Loucy (cell line): ENCODE results near the gene NHS.

ENCODE experiments used
- EZH2phosphoT487 ChIP-seq: fragments of 200-600 bp; IDR thresholded peaks from 2 replicates; pipeline ENCODE4 v1.6.1; 2018; ENCODE audit warnings: antibody characterized with exemption, mild to moderate bottlenecking, moderate library complexity, borderline replicate concordance
- TF ChIP-seq, protein P1 (sequence below): fragments of 200-600 bp; sonication (generic); conservative IDR thresholded peaks from 2 replicates; pipeline ENCODE4 v1.5.1; 2014; ENCODE audit warnings: mild to moderate bottlenecking, antibody characterized with exemption, low read length

DNA sequence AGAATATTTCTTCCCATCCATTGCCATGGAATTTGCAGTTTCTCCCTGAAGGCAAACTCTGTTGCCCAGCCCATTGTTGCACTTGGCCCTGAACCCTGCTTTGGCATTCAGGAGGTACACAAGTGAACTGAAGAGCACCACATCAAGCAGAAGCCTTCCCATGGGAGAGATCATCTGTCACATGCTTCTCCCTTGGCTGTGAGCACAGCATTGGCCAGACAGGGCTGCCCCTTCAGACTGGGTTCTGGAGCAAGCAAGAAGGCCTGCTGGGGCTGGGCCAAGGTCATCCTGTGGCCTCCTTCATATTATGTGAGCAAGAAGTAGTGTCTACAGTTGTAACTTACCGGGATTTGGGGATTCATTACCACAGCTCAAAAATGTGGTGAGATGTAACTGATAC, 385.0 kb downstream of the NHS start:
- TF ChIP-seq, protein P1, sequence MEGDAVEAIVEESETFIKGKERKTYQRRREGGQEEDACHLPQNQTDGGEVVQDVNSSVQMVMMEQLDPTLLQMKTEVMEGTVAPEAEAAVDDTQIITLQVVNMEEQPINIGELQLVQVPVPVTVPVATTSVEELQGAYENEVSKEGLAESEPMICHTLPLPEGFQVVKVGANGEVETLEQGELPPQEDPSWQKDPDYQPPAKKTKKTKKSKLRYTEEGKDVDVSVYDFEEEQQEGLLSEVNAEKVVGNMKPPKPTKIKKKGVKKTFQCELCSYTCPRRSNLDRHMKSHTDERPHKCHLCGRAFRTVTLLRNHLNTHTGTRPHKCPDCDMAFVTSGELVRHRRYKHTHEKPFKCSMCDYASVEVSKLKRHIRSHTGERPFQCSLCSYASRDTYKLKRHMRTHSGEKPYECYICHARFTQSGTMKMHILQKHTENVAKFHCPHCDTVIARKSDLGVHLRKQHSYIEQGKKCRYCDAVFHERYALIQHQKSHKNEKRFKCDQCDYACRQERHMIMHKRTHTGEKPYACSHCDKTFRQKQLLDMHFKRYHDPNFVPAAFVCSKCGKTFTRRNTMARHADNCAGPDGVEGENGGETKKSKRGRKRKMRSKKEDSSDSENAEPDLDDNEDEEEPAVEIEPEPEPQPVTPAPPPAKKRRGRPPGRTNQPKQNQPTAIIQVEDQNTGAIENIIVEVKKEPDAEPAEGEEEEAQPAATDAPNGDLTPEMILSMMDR = no peak
- no peak for TF ChIP-seq EZH2phosphoT487
